ENCODE measurements around the gene TINCR.
"Not testable (repeated sequence)": the region's sequence is repeated elsewhere in the genome, so short reads cannot be mapped to it uniquely, and the experiment has no call there.

Gene TINCR

DNA sequence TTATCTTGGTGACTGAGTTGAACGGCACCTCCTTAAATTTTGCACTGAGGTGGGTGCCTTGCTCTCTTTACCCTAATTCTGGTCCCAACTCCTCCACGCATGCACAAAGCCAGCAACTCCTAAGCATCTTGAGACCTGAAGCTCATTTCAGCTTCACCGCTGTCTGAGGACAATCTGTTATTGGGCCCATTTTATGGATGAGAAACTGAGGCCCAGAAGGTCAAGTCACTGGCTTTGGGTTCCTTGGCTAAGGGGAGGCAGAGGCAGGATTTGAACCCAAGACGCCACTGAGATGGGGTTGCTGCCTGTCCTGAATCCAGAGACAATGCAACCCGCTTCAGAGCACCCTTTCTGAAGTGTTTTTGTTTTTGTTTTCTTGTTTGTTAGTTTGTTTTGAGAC is 22.7 kb downstream of the TINCR start:
- H3K4me3 ChIP-seq (ENCODE audit: low read depth, low read length), result no peak overlapping the region
- DNase-seq (ENCODE audit: low read depth), result no peak
- TF ChIP-seq, protein P1, sequence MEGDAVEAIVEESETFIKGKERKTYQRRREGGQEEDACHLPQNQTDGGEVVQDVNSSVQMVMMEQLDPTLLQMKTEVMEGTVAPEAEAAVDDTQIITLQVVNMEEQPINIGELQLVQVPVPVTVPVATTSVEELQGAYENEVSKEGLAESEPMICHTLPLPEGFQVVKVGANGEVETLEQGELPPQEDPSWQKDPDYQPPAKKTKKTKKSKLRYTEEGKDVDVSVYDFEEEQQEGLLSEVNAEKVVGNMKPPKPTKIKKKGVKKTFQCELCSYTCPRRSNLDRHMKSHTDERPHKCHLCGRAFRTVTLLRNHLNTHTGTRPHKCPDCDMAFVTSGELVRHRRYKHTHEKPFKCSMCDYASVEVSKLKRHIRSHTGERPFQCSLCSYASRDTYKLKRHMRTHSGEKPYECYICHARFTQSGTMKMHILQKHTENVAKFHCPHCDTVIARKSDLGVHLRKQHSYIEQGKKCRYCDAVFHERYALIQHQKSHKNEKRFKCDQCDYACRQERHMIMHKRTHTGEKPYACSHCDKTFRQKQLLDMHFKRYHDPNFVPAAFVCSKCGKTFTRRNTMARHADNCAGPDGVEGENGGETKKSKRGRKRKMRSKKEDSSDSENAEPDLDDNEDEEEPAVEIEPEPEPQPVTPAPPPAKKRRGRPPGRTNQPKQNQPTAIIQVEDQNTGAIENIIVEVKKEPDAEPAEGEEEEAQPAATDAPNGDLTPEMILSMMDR (conservative IDR thresholded peaks at IDR 0.05; ENCODE audit: low read depth, low read length), result no peak

DNA sequence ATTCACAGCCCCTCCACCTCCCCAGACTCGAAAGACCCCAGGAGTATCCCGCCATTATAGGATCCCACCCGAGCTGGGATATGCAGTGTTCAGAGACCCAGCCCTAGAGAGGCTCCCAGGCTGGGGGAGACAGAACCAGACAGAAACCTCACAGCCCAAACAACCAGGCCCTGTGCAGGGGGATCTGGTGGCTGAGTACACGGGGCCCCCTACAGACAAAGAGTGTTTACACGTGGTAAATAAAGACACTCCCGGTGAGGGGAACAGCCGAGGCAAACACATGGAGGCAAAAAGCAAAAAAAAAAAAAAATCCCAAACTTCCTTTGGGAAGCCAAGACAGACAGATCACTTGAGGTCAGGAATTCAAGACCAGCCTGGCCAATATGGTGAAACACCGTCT is 25.1 kb downstream of the TINCR start:
- no peak overlapping the region for H3K4me3 ChIP-seq (ENCODE audit: low read depth, low read length)
- TF ChIP-seq, protein P1 (conservative IDR thresholded peaks at IDR 0.05; ENCODE audit: low read depth, low read length), result peak; percentile 19
- DNase-seq (ENCODE audit: low read depth), result peak; percentile 10

DNA sequence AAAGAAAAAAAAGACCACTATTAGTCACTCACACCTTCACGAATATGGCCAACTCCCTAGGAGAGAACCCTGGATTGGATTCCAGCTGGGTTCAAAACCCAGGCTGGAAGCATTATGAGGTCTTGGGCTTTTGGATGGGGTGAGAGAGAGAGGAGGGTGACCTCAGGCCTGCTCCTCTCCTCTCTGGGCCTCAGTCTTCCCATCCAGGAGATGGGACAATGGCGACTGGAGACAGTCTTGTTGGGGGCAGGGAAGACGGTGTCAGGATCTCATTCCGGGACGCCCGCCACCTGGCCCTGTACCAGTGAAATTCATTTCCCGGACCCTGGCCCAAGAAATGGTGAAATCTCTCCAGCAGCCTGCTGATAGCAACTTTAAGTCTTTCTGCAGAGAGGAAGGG is 26.3 kb downstream of the TINCR start:
- TF ChIP-seq, protein P1 (conservative IDR thresholded peaks at IDR 0.05; ENCODE audit: low read depth, low read length), result no peak
- no peak overlapping the region for H3K4me3 ChIP-seq (ENCODE audit: low read depth, low read length)
- no peak for DNase-seq (ENCODE audit: low read depth)

DNA sequence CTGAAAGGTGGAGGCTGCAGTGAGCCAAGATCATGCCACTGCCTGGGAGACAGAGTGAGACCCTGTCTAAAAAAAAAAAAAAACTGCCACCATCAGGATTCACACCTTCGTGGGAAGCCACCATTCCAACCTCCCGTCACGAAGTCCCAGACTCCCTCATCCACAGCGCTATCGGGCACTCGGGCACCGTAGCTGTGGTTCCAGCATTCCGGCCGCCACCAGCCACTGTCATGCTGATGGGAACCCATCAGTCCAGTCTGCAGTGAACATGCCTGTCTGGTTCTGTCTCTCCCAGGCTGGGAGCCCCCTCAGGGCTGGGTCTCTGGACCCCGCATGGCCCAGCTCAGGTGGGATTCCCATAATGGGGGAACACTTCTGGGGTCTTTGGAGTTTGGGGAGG is 27.5 kb downstream of the TINCR start:
- TF ChIP-seq, protein P1 (conservative IDR thresholded peaks at IDR 0.05; ENCODE audit: low read depth, low read length), result no peak
- DNase-seq (ENCODE audit: low read depth), result no peak
- no peak overlapping the region for H3K4me3 ChIP-seq (ENCODE audit: low read depth, low read length)

DNA sequence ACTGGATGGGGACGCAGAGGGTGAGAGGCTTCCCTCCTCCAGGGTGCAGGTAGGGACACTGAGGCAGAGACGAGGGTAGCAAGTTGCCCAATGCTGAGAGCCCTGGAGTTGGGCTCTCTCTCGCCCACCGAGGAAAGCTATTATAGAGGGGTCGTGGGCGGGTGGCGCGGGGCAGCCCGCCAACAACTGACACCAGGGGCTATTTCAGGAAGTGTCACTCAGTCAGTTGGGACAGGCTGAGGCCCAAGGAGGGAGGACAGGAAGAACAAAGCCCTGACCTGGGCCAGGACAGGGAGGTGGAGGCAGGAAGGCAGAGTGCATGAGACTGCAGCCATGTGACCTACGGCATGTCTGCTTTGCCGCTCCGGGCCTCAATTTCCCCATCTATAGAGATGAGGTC is 29.9 kb downstream of the TINCR start:
- TF ChIP-seq, protein P1 (conservative IDR thresholded peaks at IDR 0.05; ENCODE audit: low read depth, low read length), result no peak
- no peak overlapping the region for H3K4me3 ChIP-seq (ENCODE audit: low read depth, low read length)
- no peak for DNase-seq (ENCODE audit: low read depth)

DNA sequence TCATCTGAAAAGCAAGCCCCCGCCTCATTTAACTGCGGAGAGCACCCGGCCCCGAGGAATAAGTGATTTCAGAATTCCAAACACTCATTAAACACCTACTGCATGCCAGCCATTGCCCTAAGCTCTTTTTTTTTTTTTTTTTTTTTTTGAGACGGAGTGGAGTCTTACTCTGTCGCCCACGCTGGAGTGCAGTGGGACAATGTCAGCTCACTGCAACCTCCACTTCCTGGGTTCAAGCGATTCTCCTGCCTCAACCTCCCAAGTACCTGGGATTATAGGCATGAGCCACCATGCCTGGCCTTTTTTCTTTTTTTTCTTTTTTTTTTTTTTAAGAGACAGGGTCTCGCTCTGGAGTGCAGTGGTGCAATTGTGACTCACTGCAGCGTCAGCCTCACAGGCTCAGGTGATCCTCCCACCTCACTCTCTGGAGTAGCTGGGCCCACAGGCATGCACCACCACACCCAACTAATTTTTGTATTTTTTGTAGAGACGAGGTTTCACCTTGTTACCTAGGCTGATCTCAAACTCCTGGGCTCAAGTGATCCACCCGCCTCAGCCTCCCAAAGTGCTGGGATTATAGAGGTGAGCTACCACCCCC is 30.7 kb downstream of the TINCR start:
- DNase-seq (ENCODE audit: low read depth); H3K4me3 ChIP-seq (ENCODE audit: low read depth, low read length): not testable (repeated sequence)

DNA sequence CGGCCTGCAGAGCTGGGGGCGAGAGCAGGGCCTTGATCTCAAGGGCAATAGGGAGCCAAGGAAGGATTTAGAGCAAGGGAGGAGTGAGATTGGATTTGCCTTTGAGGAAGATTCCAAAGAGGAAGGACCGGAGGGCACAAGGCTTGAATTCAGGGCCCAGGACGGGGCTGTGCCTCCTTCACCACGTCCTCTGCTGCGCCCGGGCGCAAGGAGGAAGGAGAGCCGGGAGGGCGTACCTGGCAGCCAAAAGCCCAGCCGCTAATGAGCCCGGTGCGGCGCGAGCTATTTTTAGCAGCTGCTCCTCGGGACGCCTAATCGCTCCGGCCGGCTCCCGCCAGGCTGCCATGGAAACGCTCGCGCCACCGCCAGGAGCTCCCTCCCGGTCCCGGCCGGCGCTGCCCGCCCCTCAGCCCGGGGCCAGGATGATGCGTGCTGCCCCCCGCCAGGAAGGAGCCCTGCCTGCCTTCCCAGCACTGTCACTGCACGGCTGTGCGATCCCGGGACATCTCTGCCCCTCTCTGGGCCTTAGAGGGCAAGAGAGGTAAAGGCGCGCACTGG is 31.3 kb downstream of the TINCR start:
- TF ChIP-seq, protein P1 (conservative IDR thresholded peaks at IDR 0.05; ENCODE audit: low read depth, low read length), result no peak
- H3K4me3 ChIP-seq (ENCODE audit: low read depth, low read length), result no peak overlapping the region
- DNase-seq (ENCODE audit: low read depth), result peak; percentile 58

All from choroid plexus epithelial cell (primary cell).